Esophagus squamous epithelium (tissue), 5 donors: Measurements from ENCODE around the gene DOP1B. TPM values are rescaled to one million over a fixed set of nuclear protein-coding genes. Genes with fewer than 3 reads are reported as not detected.

Experiments used
- DNase-seq: peaks from one replicate; lab custom pipeline; 2025; lab: John Stamatoyannopoulos, UW
- H3K27ac ChIP-seq, 4 donors: fragments of 200-600 bp; sonication (generic); one replicate each; pipeline ENCODE4 v1.5.1; 2016 to 2019; ENCODE audit warnings: mild to moderate bottlenecking in 1 of 4
- H3K27me3 ChIP-seq, 4 donors: fragments of 200-600 bp; sonication (generic); 1 replicate in 3 of 4; 2 replicates in 1 of 4; pipeline versions ENCODE4 v1.5.1 to v1.6.0; 2017 to 2021; ENCODE audit warnings: antibody characterized with exemption in 1 of 4
- H3K36me3 ChIP-seq, 3 donors: fragments of 200-600 bp; sonication (generic); one replicate each; pipeline ENCODE4 v1.5.1; 2016 to 2019
- H3K4me1 ChIP-seq, 3 donors: fragments of 200-600 bp; sonication (generic); one replicate each; pipeline ENCODE4 v1.5.1; 2017 to 2019
- H3K4me3 ChIP-seq, 4 donors: fragments of 200-600 bp; sonication (generic); 1 replicate in 3 of 4; 2 replicates in 1 of 4; pipeline ENCODE4 v1.5.1; 2016 to 2019; ENCODE audit warnings: mild to moderate bottlenecking in 2 of 4, moderate library complexity in 1 of 4
- H3K9me3 ChIP-seq, 3 donors: fragments of 200-600 bp; sonication (generic); one replicate each; pipeline ENCODE4 v1.5.1; 2016 to 2019
- POLR2A ChIP-seq, 4 donors: fragments of 450-650 bp; IDR thresholded peaks; one replicate each; pipeline ENCODE4 v1.6.1; 2017; ENCODE audit warnings: antibody characterized with exemption in 4 of 4, mild to moderate bottlenecking in 4 of 4, moderate library complexity in 3 of 4
- WGBS, 2 donors: methylation state at CpG; one replicate each; pipeline ENCODE4 v1.1.5; 2018; 5-methylcytosine and 5-hydroxymethylcytosine counted together
- intact Hi-C: fragments of 100-400 bp; cut with DNase I; formaldehyde crosslinking; loops from one replicate; pipeline ENCODE4 v1.15.0; 2022
- total RNA-seq, 4 donors: library from RNA; depleted of rRNA; stranded (reverse); fragments of >200 nt; gene quantifications; one replicate each; pipeline ENCODE4 v1.1.0, GENCODE V29; 2016
- TF ChIP-seq, protein P1 (sequence below), 6 experiments: fragments of 450-650 bp in 4 of 6; fragments of 200-600 bp in 2 of 6; sonication (generic) in 2 of 6; IDR thresholded peaks; one replicate each; pipeline ENCODE4 v1.5.1; 2016 to 2019; ENCODE audit warnings: antibody characterized with exemption in 6 of 6, mild to moderate bottlenecking in 4 of 6, moderate library complexity in 4 of 6
- donor health status: DM: yes; HTN: yes; CAD: no.

Gene DOP1B
- total RNA-seq, 4 donors from 2014 or later = 18.5 to 36.7 (median 26.2) TPM

DNA sequence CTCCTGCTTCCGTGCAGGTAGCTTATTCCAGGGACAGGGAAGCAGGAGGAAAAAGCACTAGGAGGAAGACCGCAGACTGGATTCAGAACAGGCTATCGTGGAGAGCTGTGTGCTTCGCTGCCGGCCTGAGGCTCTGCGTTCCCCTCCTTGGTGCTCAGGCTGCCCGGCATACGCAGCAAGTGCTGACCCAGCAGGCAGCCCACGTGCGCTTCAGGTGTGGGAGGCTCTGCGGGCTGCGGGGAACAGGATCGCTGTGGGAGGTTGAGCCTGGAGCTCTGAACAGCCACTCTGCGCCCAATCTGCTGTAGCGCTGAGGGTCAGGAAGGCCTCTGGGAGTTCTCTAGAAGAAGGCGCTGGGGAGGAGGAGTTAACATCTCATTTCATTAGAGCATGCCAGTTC lies 27.9 kb downstream of the DOP1B start:
- no peak for TF ChIP-seq POLR2A (IDR thresholded peaks at IDR 0.05)
- DNase-seq = no peak
- Histone ChIP-seq H3K4me1 (peaks cover 15 to 47% (median 22%) of the 10 kb centered on the region in 3 donors), H3K27me3 (no peaks in the 10 kb centered on the region), H3K4me3 (no peak overlapping the region), H3K36me3 (peaks cover 0 to 33% (median 0%) of the 10 kb centered on the region in 3 donors), H3K9me3 (no peaks in the 10 kb centered on the region), H3K27ac (no peak overlapping the region)
- intact Hi-C loops = no loop called here
- 94 to 97% methylated on average over 10 to 11 of the region's 16 CpGs for WGBS, 2 donors

DNA sequence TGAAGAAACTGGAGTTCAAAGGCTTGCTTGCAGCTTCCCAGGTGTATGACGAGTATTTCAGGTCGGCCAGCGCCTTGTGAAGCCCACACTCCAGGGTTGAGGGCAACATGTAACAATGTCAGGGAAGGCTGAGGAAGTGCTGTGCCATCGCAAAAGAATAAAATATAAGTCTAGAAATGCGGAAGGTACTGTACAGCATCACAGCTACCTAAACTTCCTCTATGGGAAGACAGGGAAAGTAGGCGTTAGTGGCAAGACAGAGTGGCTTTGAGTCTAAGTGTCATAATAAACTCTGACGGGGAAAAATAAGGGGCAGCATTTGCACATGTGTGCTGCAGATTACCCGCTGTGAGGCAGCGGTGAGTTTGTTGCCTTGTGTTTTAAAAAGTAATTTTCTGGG lies 28.9 kb downstream of the DOP1B start:
- Histone ChIP-seq H3K4me3 (no peak overlapping the region), H3K9me3 (no peaks in the 10 kb centered on the region), H3K27me3 (no peaks in the 10 kb centered on the region), H3K36me3 (peaks cover 0 to 31% (median 0%) of the 10 kb centered on the region in 3 donors), H3K4me1 (peaks cover 17 to 56% (median 22%) of the 10 kb centered on the region in 3 donors), H3K27ac (no peak overlapping the region)
- TF ChIP-seq POLR2A (IDR thresholded peaks at IDR 0.05) = no peak
- TF ChIP-seq, protein P1, sequence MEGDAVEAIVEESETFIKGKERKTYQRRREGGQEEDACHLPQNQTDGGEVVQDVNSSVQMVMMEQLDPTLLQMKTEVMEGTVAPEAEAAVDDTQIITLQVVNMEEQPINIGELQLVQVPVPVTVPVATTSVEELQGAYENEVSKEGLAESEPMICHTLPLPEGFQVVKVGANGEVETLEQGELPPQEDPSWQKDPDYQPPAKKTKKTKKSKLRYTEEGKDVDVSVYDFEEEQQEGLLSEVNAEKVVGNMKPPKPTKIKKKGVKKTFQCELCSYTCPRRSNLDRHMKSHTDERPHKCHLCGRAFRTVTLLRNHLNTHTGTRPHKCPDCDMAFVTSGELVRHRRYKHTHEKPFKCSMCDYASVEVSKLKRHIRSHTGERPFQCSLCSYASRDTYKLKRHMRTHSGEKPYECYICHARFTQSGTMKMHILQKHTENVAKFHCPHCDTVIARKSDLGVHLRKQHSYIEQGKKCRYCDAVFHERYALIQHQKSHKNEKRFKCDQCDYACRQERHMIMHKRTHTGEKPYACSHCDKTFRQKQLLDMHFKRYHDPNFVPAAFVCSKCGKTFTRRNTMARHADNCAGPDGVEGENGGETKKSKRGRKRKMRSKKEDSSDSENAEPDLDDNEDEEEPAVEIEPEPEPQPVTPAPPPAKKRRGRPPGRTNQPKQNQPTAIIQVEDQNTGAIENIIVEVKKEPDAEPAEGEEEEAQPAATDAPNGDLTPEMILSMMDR (IDR thresholded peaks at IDR 0.05) = no peak
- WGBS, 2 donors = 87 to 93% methylated on average over 8 to 9 of the region's 9 CpGs
- intact Hi-C loops = no loop called here
- DNase-seq = no peak

DNA sequence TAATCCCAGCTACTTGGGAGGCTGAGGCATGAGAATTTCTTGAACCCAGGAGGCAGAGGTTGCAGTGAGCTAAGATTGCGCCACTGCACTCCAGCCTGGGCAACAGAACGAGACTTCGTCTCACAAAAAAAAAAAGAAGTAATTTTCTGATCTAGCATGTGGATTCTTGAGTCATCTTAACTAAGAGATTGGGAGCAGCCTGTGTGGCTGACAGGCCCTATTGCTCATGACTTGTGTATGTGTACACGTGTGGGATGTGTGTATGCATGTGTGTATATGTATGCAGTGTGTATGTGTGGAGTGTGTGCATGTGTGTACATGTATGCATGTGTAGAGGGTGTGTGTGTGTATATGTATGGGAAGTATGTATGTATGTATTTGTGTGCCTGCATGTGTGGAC lies 29.5 kb downstream of the DOP1B start:
- peaks cover 17 to 62% (median 22%) of the 10 kb centered on the region in 3 donors for H3K4me1 ChIP-seq
- H3K4me3 ChIP-seq = no peak overlapping the region
- 64 to 72% methylated on average over 3 to 4 of the region's 4 CpGs for WGBS, 2 donors
- H3K27me3 ChIP-seq = no peaks in the 10 kb centered on the region
- H3K36me3 ChIP-seq = peaks cover 0 to 31% (median 0%) of the 10 kb centered on the region in 3 donors
- TF ChIP-seq POLR2A (IDR thresholded peaks at IDR 0.05) = no peak
- TF ChIP-seq, protein P1 (IDR thresholded peaks at IDR 0.05) = no peak
- H3K9me3 ChIP-seq = no peaks in the 10 kb centered on the region
- intact Hi-C loops = no loop called here
- DNase-seq = no peak
- H3K27ac ChIP-seq = no peak overlapping the region

DNA sequence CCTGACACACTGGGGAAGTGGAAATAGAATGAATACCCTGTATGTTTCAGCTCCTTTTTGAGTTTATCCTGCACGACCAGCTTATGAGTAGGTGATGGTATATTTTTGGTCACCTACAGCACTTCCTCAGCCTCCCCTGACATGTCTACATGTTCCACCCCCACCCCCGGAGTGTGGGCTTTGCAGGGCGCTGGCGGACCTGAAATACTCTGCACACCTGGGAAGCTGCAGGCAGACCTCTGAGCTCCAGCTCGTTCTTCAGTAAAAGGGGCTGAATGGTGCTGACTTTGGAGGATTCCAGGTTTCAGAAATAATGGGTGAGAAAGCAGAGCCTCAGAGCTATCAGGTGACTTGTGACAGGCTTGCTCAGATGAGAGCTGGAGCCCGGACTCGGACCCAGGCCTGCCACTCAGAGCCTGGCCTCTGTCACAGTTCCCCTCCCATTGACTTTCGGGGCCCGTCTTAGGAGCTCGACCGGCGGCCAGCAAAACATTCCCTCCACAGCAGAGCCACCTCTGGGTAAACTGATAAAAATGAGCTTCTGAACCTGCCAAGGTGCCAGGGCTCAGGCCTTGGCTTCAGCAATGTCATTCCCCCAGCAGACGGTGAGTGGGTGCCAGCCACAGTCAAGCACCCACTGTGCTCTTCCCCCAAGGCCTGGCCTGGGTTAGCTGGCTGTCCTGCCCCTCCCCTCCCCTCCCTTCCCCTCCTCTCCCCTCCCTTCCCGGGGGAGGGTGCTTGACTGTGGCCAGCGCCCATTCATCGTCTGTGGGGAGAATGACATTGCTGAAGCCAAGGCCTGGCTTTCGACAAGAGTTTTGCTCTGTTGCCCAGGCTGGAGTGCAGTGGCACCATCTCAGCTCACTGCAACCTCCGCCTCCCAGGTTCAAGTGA lies 30.1 kb downstream of the DOP1B start:
- peaks cover 17 to 62% (median 22%) of the 10 kb centered on the region in 3 donors for H3K4me1 ChIP-seq
- intact Hi-C loops = no loop called here
- no peak overlapping the region for H3K4me3 ChIP-seq
- H3K9me3 ChIP-seq = no peaks in the 10 kb centered on the region
- no peak for DNase-seq
- WGBS, 2 donors = 83 to 84% methylated on average over 10 to 12 of the region's 18 CpGs
- H3K27ac ChIP-seq = peak overlapping the region in 3 of 4 donors; percentile 51 to 84 (median 80)
- H3K36me3 ChIP-seq = peaks cover 0 to 31% (median 0%) of the 10 kb centered on the region in 3 donors
- TF ChIP-seq, protein P1 (IDR thresholded peaks at IDR 0.05) = no peak
- no peak for TF ChIP-seq POLR2A (IDR thresholded peaks at IDR 0.05)
- no peaks in the 10 kb centered on the region for H3K27me3 ChIP-seq

DNA sequence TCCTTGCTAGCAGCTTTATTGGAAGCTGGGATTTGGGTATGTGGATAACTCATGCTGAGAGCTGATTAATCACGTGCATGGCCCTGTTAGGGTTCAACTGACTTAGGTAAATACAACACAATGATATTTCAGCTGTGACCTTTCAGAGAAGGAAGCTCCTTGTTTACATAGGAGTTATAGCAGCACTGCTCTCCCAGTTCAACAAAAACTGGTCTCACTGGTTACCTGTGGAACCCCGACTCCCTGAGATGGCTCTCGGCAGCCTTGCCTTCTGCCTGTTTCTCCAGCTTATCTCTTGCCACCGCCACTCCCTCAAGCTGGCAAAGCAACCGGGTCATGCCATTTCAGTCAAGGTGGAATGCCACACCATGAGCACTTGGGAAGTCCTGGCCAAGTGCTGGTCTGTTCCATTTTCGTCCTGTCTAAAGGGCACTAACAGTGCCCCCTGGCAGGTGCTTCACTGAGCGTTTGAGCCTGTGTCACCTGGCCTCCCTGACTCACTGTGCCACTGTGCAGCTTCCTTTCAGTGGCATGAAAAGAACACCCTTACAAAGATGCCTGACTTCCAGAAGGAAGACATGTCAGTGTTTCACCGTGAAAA lies 31.6 kb downstream of the DOP1B start:
- intact Hi-C loops = no loop called here
- H3K27me3 ChIP-seq = no peaks in the 10 kb centered on the region
- H3K36me3 ChIP-seq = peaks cover 0 to 31% (median 0%) of the 10 kb centered on the region in 3 donors
- H3K9me3 ChIP-seq = no peaks in the 10 kb centered on the region
- peak overlapping the region; percentile 62 to 84 (median 74) for H3K27ac ChIP-seq
- no peak for DNase-seq
- H3K4me3 ChIP-seq = peak overlapping the region in 1 of 4 donors; percentile 4
- H3K4me1 ChIP-seq = peaks cover 17 to 76% (median 22%) of the 10 kb centered on the region in 3 donors
- WGBS, 2 donors = 31 to 50% methylated on average over 8 of the region's 8 CpGs
- TF ChIP-seq, protein P1 (IDR thresholded peaks at IDR 0.05) = no peak
- TF ChIP-seq POLR2A (IDR thresholded peaks at IDR 0.05) = no peak
